Measurements from ENCODE around the gene MYEF2. TPM values are rescaled to one million over a fixed set of nuclear protein-coding genes. Genes with fewer than 3 reads are reported as not detected.

Gene MYEF2
- total and polyA plus RNA-seq, 4 donors, result 7.4 to 38.5 (median 17.5) TPM

DNA sequence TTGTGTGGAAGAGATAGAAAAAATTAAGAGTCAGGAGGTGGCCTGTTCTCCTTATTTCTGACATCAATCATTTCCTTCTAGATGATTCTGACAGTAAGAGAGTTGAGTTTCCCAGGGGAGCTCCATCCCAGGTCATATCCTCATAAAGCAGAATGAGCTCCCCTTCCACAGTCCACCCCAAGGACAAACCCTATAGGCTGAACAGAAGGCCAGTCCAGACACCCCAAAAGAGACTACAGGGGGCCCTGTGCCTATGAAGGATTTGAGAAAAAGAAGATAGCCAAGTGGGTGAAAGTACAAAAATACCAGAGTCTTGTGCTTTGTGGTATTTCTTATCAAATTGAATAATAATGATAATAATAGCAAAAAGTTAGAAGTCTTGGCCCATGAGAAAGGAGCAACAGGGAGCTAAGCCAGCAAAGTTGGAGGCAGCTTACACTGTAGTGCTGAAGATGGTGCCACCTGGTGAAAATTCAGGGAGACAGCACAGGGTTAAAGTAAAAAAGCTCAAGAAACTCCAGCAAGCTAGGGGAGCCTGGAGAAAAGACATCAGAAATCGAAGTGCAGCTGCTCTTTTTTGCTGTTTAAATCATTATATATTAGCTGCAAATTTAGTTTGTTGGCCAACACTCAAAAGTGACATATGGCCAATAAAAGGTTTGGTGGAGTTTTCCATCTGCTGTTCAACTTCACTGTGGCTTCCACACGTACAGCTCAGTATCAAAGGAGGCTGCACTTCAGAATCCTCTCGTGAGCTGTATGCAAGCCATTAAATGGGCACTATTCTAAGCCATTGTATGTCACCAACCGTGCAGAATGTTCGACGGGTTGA is 93.1 kb downstream of the MYEF2 start:
- DNase-seq (peak; percentile 35 to 84 (median 70)), ATAC-seq (ENCODE audit: insufficient read depth, low FRiP score) (no peak)
- WGBS, 2 donors, result 66 to 79% methylated on average over 6 of the region's 6 CpGs
- peaks cover 0 to 26% (median 0%) of the 10 kb centered on the region in 5 donors for H3K4me1 ChIP-seq (ENCODE audit: control insufficient read depth in 5 of 5, insufficient read depth in 5 of 5, low read length in 5 of 5)
- H3K9ac ChIP-seq (ENCODE audit: insufficient read depth in 1 of 2, low read length in 2 of 2), result no peak overlapping the region
- no peak overlapping the region for H3K27ac ChIP-seq (ENCODE audit: low read depth in 1 of 2, low read length in 1 of 2)
- TF ChIP-seq, protein P1, sequence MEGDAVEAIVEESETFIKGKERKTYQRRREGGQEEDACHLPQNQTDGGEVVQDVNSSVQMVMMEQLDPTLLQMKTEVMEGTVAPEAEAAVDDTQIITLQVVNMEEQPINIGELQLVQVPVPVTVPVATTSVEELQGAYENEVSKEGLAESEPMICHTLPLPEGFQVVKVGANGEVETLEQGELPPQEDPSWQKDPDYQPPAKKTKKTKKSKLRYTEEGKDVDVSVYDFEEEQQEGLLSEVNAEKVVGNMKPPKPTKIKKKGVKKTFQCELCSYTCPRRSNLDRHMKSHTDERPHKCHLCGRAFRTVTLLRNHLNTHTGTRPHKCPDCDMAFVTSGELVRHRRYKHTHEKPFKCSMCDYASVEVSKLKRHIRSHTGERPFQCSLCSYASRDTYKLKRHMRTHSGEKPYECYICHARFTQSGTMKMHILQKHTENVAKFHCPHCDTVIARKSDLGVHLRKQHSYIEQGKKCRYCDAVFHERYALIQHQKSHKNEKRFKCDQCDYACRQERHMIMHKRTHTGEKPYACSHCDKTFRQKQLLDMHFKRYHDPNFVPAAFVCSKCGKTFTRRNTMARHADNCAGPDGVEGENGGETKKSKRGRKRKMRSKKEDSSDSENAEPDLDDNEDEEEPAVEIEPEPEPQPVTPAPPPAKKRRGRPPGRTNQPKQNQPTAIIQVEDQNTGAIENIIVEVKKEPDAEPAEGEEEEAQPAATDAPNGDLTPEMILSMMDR (IDR thresholded peaks at IDR 0.05; ENCODE audit: control extremely low read depth, extremely low read depth), result no peak
- H3K9me3 ChIP-seq (ENCODE audit: control insufficient read depth in 4 of 4, insufficient read depth in 3 of 4, low read length in 3 of 4), result no peaks in the 10 kb centered on the region
- no peak overlapping the region for H3K4me3 ChIP-seq
- no peaks in the 10 kb centered on the region for H3K27me3 ChIP-seq (ENCODE audit: control insufficient read depth in 3 of 3, insufficient read depth in 3 of 3, low read length in 2 of 3)
- no peaks in the 10 kb centered on the region for H3K36me3 ChIP-seq (ENCODE audit: control insufficient read depth in 4 of 4, insufficient read depth in 4 of 4, low read length in 4 of 4)

Other genes starting within 250 kb of the MYEF2 start
- gene SLC24A5, start 57.3 kb downstream of the MYEF2 start, total RNA-seq, result not detected
- under 1 TPM; 0.05 to 0.10 TPM for gene SLC24A5, start 57.3 kb downstream of the MYEF2 start, polyA plus RNA-seq
- gene CTXN2, start 13.4 kb upstream of the MYEF2 start, total RNA-seq, result not detected
- gene CTXN2, start 13.4 kb upstream of the MYEF2 start, polyA plus RNA-seq, result not detected
- gene SLC12A1, start 28.0 kb upstream of the MYEF2 start, total RNA-seq, result under 1 TPM in 1 of 2 donors, not detected in 1; 0.03 TPM
- gene SLC12A1, start 28.0 kb upstream of the MYEF2 start, polyA plus RNA-seq, result not detected
- gene DUT, start 153.1 kb upstream of the MYEF2 start, total RNA-seq, result 10 to 100 TPM; 71.8 to 74.0 TPM
- 10 to 100 TPM; 40.7 to 67.8 TPM for gene DUT, start 153.1 kb upstream of the MYEF2 start, polyA plus RNA-seq